Stomach (tissue), 9 donors: ENCODE measurements around the gene ZMYND10. TPM values are rescaled to one million over a fixed set of nuclear protein-coding genes. Genes with fewer than 3 reads are reported as not detected.

Source experiments
- DNase-seq, 2 donors: peaks; one replicate each; pipeline versions ENCODE4 v3.0.0 to v3.0.0-alpha.2; 2013 to 2019
- H3K27ac ChIP-seq, 5 donors: fragments of 200-600 bp in 4 of 5; sonication (generic) in 4 of 5; one replicate each; pipeline ENCODE4 v1.5.1; 2013 to 2019; ENCODE audit warnings: mild to moderate bottlenecking in 1 of 5, moderate library complexity in 1 of 5
- H3K27me3 ChIP-seq, 3 donors: fragments of 200-600 bp; sonication (generic); one replicate each; pipeline ENCODE4 v1.5.1; 2017 to 2019; ENCODE audit warnings: mixed run types in 1 of 3
- H3K36me3 ChIP-seq, 4 donors: fragments of 200-600 bp; sonication (generic); 1 replicate in 3 of 4; 2 replicates in 1 of 4; pipeline ENCODE4 v1.5.1; 2016 to 2019
- H3K4me1 ChIP-seq, 4 donors: fragments of 200-600 bp; sonication (generic); one replicate each; pipeline ENCODE4 v1.5.1; 2016 to 2019
- H3K4me3 ChIP-seq, 4 donors: fragments of 200-600 bp; sonication (generic) in 3 of 4; one replicate each; pipeline ENCODE4 v1.5.1; 2016 to 2019; ENCODE audit warnings: mild to moderate bottlenecking in 1 of 4
- H3K9me3 ChIP-seq, 4 donors: fragments of 200-600 bp; sonication (generic); one replicate each; pipeline ENCODE4 v1.5.1; 2016 to 2019
- CTCF ChIP-seq, 7 experiments: fragments of 450-650 bp in 4 of 7; fragments of 200-600 bp in 3 of 7; sonication (generic) in 3 of 7; IDR thresholded peaks; one replicate each; pipeline ENCODE4 v1.5.1; 2016 to 2019; ENCODE audit warnings: antibody characterized with exemption in 7 of 7, control low read depth in 2 of 7, mild to moderate bottlenecking in 1 of 7
- EP300 ChIP-seq: sonication (generic); formaldehyde crosslinking; IDR thresholded peaks from one replicate; pipeline ENCODE4 v1.6.1; 2017; ENCODE audit warnings: antibody characterized with exemption
- POLR2A ChIP-seq, 4 donors: fragments of 450-650 bp; IDR thresholded peaks; one replicate each; pipeline ENCODE4 v1.6.1; 2016; ENCODE audit warnings: antibody characterized with exemption in 4 of 4, control low read depth in 2 of 4, mild to moderate bottlenecking in 1 of 4, moderate library complexity in 1 of 4
- POLR2AphosphoS5 ChIP-seq, 3 donors: sonication (generic); formaldehyde crosslinking; IDR thresholded peaks; one replicate each; pipeline ENCODE4 v1.6.1; 2016; ENCODE audit warnings: antibody characterized with exemption in 3 of 3
- WGBS, 5 donors: extraction: QIAGEN DNeasy Blood & Tissue Kit in 3 of 5; methylation state at CpG; one replicate each; pipeline versions ENCODE4 v1.1.5 to v1.1.7; 2013 to 2018; 5-methylcytosine and 5-hydroxymethylcytosine counted together
- intact Hi-C: fragments of 100-400 bp; cut with DNase I; formaldehyde crosslinking; loops from one replicate; pipeline ENCODE4 v1.15.1; 2023; ENCODE audit warnings: low total_unique reads
- polyA plus RNA-seq, 3 donors: library from polyadenylated mRNA; stranded (reverse); fragments of 200-250 nt; gene quantifications; one replicate each; pipeline ENCODE4 v1.2.3, GENCODE V29; 2013
- total RNA-seq, 5 donors: library from RNA; depleted of rRNA; stranded (reverse); fragments of >200 nt; gene quantifications; one replicate each; pipeline versions ENCODE4 v1.1.0 to v1.2.3, GENCODE V29; 2014 to 2016
- donor health status: healthy with polysubstance abuse.
- donor health status: Bipolar disorder and iron deficiency.
- donor health status: healthy.

ZMYND10 gene
- total and polyA plus RNA-seq, 8 donors: 0.87 to 61.4 (median 0.92) TPM; not detected in 1

GRCh38 chr3:50341996-50342650 is 3.4 kb downstream of the ZMYND10 start:
- intact Hi-C loops: no loop called here
- H3K27me3 ChIP-seq: no peaks in the 10 kb centered on the region
- H3K9me3 ChIP-seq: no peaks in the 10 kb centered on the region
- no peak overlapping the region for H3K4me3 ChIP-seq
- H3K4me1 ChIP-seq: peaks cover 40 to 73% (median 63%) of the 10 kb centered on the region in 4 donors
- no peak for DNase-seq
- WGBS, 5 donors: 88 to 91% (median 91%) methylated on average over 11 to 13 of the region's 13 CpGs
- peak overlapping the region in 2 of 5 donors; percentile 96 to 97 for H3K27ac ChIP-seq
- TF ChIP-seq CTCF (IDR thresholded peaks at IDR 0.05) (no peak), EP300 (no peak), POLR2AphosphoS5 (IDR thresholded peaks at IDR 0.05) (no peak), POLR2A (IDR thresholded peaks at IDR 0.05) (no peak)
- no peaks in the 10 kb centered on the region for H3K36me3 ChIP-seq

DNA sequence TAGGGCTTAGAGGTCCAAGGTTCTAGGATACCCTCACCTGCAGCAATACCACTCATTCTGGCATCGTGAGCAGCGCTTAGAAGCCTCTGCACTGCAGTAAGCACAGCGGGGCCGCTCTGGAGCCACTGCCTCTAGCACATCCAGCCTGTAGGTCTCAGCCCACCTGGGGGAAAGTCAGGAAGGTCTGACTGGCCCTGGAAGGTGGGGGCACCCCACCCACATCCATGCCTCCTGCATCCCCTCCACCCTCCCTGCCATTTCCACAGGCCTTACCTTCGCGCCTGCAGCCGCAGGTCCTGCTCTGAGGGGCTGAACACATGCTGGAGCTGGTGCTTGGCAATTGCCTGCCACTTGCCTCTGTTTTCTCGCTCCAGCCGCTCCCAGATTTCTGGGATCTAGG is 4.0 kb downstream of the ZMYND10 start:
- H3K4me1 ChIP-seq: peaks cover 40 to 67% (median 59%) of the 10 kb centered on the region in 4 donors
- intact Hi-C loops: no loop called here

GRCh38 chr3:50340448-50341329 is 4.8 kb downstream of the ZMYND10 start, which contains the start of gene RASSF1:
RASSF1 (minus strand) TSS chr3:50340836; CDS start chr3:50340805, 31 bp downstream.
- H3K4me3 ChIP-seq: peak within 1 kb of the TSS; percentile 50 to 52 (median 52)
- no peaks in the 10 kb centered on the region for H3K27me3 ChIP-seq
- TF ChIP-seq POLR2AphosphoS5 (IDR thresholded peaks at IDR 0.05) (peak in 2 of 3 donors; percentile 39 to 64), EP300 (no peak), POLR2A (IDR thresholded peaks at IDR 0.05) (peak in 1 of 4 donors; percentile 18)
- intact Hi-C loops: no loop called here
- H3K9me3 ChIP-seq: no peaks in the 10 kb centered on the region
- peak; percentile 79 to 91 for DNase-seq
- no peaks in the 10 kb centered on the region for H3K36me3 ChIP-seq
- 1 to 7% (median 3%) methylated on average over 44 to 85 of the region's 85 CpGs for WGBS, 5 donors
- peak within 1 kb of the TSS; percentile 69 to 99 (median 96) for H3K27ac ChIP-seq
- peaks cover 46 to 67% (median 61%) of the 10 kb centered on the region in 4 donors for H3K4me1 ChIP-seq

More for the DNA sequence above, 4.0 kb downstream of the ZMYND10 start:
- Histone ChIP-seq H3K27ac (peak overlapping the region; percentile 69 to 99 (median 96)), H3K27me3 (no peaks in the 10 kb centered on the region), H3K4me3 (peak overlapping the region; percentile 50 to 52 (median 52)), H3K36me3 (no peaks in the 10 kb centered on the region), H3K9me3 (no peaks in the 10 kb centered on the region)
- TF ChIP-seq POLR2A (IDR thresholded peaks at IDR 0.05) (no peak), EP300 (no peak), POLR2AphosphoS5 (IDR thresholded peaks at IDR 0.05) (no peak), CTCF (IDR thresholded peaks at IDR 0.05) (no peak)
- DNase-seq: no peak
- 86 to 94% (median 90%) methylated on average over 5 to 9 of the region's 9 CpGs for WGBS, 5 donors

DNA sequence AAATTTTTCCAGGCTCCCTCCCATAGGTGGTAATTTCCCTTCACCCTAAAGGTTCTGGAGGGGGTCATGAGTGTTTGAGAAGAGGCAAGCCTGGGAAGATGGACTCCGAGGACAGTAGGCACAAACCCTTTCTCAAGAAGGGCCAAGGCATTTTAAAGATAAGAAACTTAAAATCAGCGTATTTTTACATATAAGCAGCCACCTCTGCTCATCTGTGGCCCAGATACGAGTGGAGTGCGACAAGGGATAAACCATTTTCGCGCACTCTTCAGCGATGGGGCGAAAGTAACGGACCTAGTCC is 5.4 kb downstream of the ZMYND10 start:
- no peaks in the 10 kb centered on the region for H3K9me3 ChIP-seq
- DNase-seq: no peak
- intact Hi-C loops: no loop called here
- no peaks in the 10 kb centered on the region for H3K27me3 ChIP-seq
- TF ChIP-seq POLR2A (IDR thresholded peaks at IDR 0.05) (no peak), CTCF (IDR thresholded peaks at IDR 0.05) (no peak), POLR2AphosphoS5 (IDR thresholded peaks at IDR 0.05) (no peak), EP300 (no peak)
- no peaks in the 10 kb centered on the region for H3K36me3 ChIP-seq
- H3K27ac ChIP-seq: peak overlapping the region; percentile 69 to 99 (median 96)
- WGBS, 5 donors: 15 to 33% (median 28%) methylated on average over 9 of the region's 9 CpGs
- peaks cover 46 to 67% (median 61%) of the 10 kb centered on the region in 4 donors for H3K4me1 ChIP-seq
- H3K4me3 ChIP-seq: peak overlapping the region; percentile 50 to 52 (median 52)
